ENCODE measurements around the gene BATF.

- TF ChIP-seq TAF1 (IDR thresholded peaks at IDR 0.05; ENCODE audit: borderline replicate concordance, insufficient read depth, low read length) (no peak), SIN3A (IDR thresholded peaks at IDR 0.05; ENCODE audit: borderline replicate concordance, insufficient read depth, low read length) (no peak), REST (IDR thresholded peaks at IDR 0.05; ENCODE audit: insufficient read depth in 1 of 2, low read depth in 2 of 2, low read length in 2 of 2) (no peak), POLR2AphosphoS5 (IDR thresholded peaks at IDR 0.05; ENCODE audit: low read depth, low read length) (no peak)
Observed at GRCh38 chr14:75595226-75595625, 73.0 kb downstream of the BATF start.

Measured in PFSK-1 (cell line).